Effector memory CD4-positive, alpha-beta T cell (primary cell): ENCODE results near the gene POLR3A.

ENCODE experiments used
- DNase-seq, 3 donors: peaks; one replicate each; pipeline ENCODE4 v3.0.0-alpha.2; 2020
- H3K27ac ChIP-seq: 2 replicates; pipeline ENCODE4 v1.7.0; 2013; ENCODE audit warnings: mild to moderate bottlenecking, low read length, moderate library complexity; ENCODE audit not compliant: insufficient read depth, poor library complexity, severe bottlenecking
- H3K27me3 ChIP-seq: replicated peaks from 2 replicates; pipeline ENCODE4 v1.7.0; 2013; ENCODE audit warnings: mild to moderate bottlenecking, low read length; ENCODE audit not compliant: insufficient read depth, control insufficient read depth, poor library complexity, severe bottlenecking
- H3K36me3 ChIP-seq: 2 replicates; pipeline ENCODE4 v1.7.0; 2013; ENCODE audit warnings: mild to moderate bottlenecking, low read length, moderate library complexity; ENCODE audit not compliant: control insufficient read depth, insufficient read depth
- H3K4me1 ChIP-seq: 2 replicates; pipeline ENCODE4 v1.7.0; 2013; ENCODE audit warnings: low read length, mild to moderate bottlenecking; ENCODE audit not compliant: control insufficient read depth, insufficient read depth, poor library complexity, severe bottlenecking
- H3K4me3 ChIP-seq: 2 replicates; pipeline ENCODE4 v1.7.0; 2013; ENCODE audit warnings: low read length, low read depth, mild to moderate bottlenecking; ENCODE audit not compliant: insufficient read depth, poor library complexity, severe bottlenecking
- H3K9me3 ChIP-seq: 2 replicates; pipeline ENCODE4 v1.7.0; 2013; ENCODE audit warnings: mild to moderate bottlenecking, low read length, moderate library complexity; ENCODE audit not compliant: control insufficient read depth

Gene POLR3A

GRCh38 chr10:77983384-77984341 is 45.7 kb downstream of the POLR3A start:
- no peaks in the 10 kb centered on the region for H3K9me3 ChIP-seq
- H3K27ac ChIP-seq, result no peak overlapping the region
- H3K4me3 ChIP-seq, result no peak overlapping the region
- no peaks in the 10 kb centered on the region for H3K4me1 ChIP-seq
- H3K36me3 ChIP-seq, result peaks cover 87% of the 10 kb centered on the region
- no peak for DNase-seq
- no peaks in the 10 kb centered on the region for H3K27me3 ChIP-seq

GRCh38 chr10:77981281-77981680 is 48.0 kb downstream of the POLR3A start:
- peaks cover 84% of the 10 kb centered on the region for H3K36me3 ChIP-seq

GRCh38 chr10:77979221-77979620 is 50.1 kb downstream of the POLR3A start:
- DNase-seq, result no peak
- H3K9me3 ChIP-seq, result no peaks in the 10 kb centered on the region
- no peak overlapping the region for H3K27ac ChIP-seq
- H3K27me3 ChIP-seq, result no peaks in the 10 kb centered on the region
- no peaks in the 10 kb centered on the region for H3K4me1 ChIP-seq
- H3K4me3 ChIP-seq, result no peak overlapping the region
- H3K36me3 ChIP-seq, result peaks cover 71% of the 10 kb centered on the region

More at GRCh38 chr10:77981281-77981680, 48.0 kb downstream of the POLR3A start:
- Histone ChIP-seq H3K4me1 (no peaks in the 10 kb centered on the region), H3K4me3 (no peak overlapping the region), H3K9me3 (no peaks in the 10 kb centered on the region), H3K27ac (no peak overlapping the region), H3K27me3 (no peaks in the 10 kb centered on the region)
- no peak for DNase-seq

GRCh38 chr10:77978360-77978759 is 51.0 kb downstream of the POLR3A start:
- Histone ChIP-seq H3K27me3 (no peaks in the 10 kb centered on the region), H3K4me1 (no peaks in the 10 kb centered on the region), H3K9me3 (no peaks in the 10 kb centered on the region), H3K4me3 (no peak overlapping the region), H3K27ac (no peak overlapping the region), H3K36me3 (peaks cover 69% of the 10 kb centered on the region)
- no peak for DNase-seq

GRCh38 chr10:77977934-77978333 is 51.4 kb downstream of the POLR3A start:
- Histone ChIP-seq H3K27me3 (no peaks in the 10 kb centered on the region), H3K36me3 (peaks cover 65% of the 10 kb centered on the region), H3K4me1 (no peaks in the 10 kb centered on the region), H3K9me3 (no peaks in the 10 kb centered on the region), H3K27ac (no peak overlapping the region), H3K4me3 (no peak overlapping the region)
- DNase-seq, result no peak

- no peak overlapping the region for H3K27ac ChIP-seq
- no peak for DNase-seq
- no peak overlapping the region for H3K4me3 ChIP-seq
- H3K36me3 ChIP-seq, result peaks cover 55% of the 10 kb centered on the region
- H3K4me1 ChIP-seq, result no peaks in the 10 kb centered on the region
- no peaks in the 10 kb centered on the region for H3K27me3 ChIP-seq
- H3K9me3 ChIP-seq, result no peaks in the 10 kb centered on the region
These were observed 52.3 kb downstream of the POLR3A start for GRCh38 chr10:77977016-77977415.

- no peak for DNase-seq
- H3K9me3 ChIP-seq, result no peaks in the 10 kb centered on the region
- H3K4me3 ChIP-seq, result no peak overlapping the region
- peaks cover 5% of the 10 kb centered on the region for H3K4me1 ChIP-seq
- peaks cover 40% of the 10 kb centered on the region for H3K36me3 ChIP-seq
- no peak overlapping the region for H3K27ac ChIP-seq
- no peaks in the 10 kb centered on the region for H3K27me3 ChIP-seq
These were observed 54.1 kb downstream of the POLR3A start for GRCh38 chr10:77975086-77975666.

- no peak for DNase-seq
- H3K27ac ChIP-seq, result no peak overlapping the region
- H3K4me3 ChIP-seq, result no peak overlapping the region
- H3K36me3 ChIP-seq, result peaks cover 34% of the 10 kb centered on the region
- H3K4me1 ChIP-seq, result peaks cover 5% of the 10 kb centered on the region
- no peaks in the 10 kb centered on the region for H3K9me3 ChIP-seq
- no peaks in the 10 kb centered on the region for H3K27me3 ChIP-seq
These were observed 54.8 kb downstream of the POLR3A start for GRCh38 chr10:77974396-77975074.

GRCh38 chr10:77973276-77973675 is 56.0 kb downstream of the POLR3A start:
- H3K4me3 ChIP-seq, result no peak overlapping the region
- H3K9me3 ChIP-seq, result no peaks in the 10 kb centered on the region
- H3K27me3 ChIP-seq, result no peaks in the 10 kb centered on the region
- no peak overlapping the region for H3K27ac ChIP-seq
- peaks cover 5% of the 10 kb centered on the region for H3K4me1 ChIP-seq
- H3K36me3 ChIP-seq, result peaks cover 22% of the 10 kb centered on the region
- DNase-seq, result no peak

GRCh38 chr10:77972148-77972547 is 57.2 kb downstream of the POLR3A start:
- DNase-seq, result no peak
- no peak overlapping the region for H3K4me3 ChIP-seq
- H3K9me3 ChIP-seq, result no peaks in the 10 kb centered on the region
- no peak overlapping the region for H3K27ac ChIP-seq
- no peaks in the 10 kb centered on the region for H3K27me3 ChIP-seq
- peaks cover 5% of the 10 kb centered on the region for H3K4me1 ChIP-seq
- peaks cover 12% of the 10 kb centered on the region for H3K36me3 ChIP-seq
